ENCODE measurements around the gene ANG.

GRCh38 chr14:20684662-20685456, 3.7 kb upstream of the ANG start:
- no peak for TF ChIP-seq POLR2AphosphoS5 (IDR thresholded peaks at IDR 0.05; ENCODE audit: low read depth)
- TF ChIP-seq, protein P1, sequence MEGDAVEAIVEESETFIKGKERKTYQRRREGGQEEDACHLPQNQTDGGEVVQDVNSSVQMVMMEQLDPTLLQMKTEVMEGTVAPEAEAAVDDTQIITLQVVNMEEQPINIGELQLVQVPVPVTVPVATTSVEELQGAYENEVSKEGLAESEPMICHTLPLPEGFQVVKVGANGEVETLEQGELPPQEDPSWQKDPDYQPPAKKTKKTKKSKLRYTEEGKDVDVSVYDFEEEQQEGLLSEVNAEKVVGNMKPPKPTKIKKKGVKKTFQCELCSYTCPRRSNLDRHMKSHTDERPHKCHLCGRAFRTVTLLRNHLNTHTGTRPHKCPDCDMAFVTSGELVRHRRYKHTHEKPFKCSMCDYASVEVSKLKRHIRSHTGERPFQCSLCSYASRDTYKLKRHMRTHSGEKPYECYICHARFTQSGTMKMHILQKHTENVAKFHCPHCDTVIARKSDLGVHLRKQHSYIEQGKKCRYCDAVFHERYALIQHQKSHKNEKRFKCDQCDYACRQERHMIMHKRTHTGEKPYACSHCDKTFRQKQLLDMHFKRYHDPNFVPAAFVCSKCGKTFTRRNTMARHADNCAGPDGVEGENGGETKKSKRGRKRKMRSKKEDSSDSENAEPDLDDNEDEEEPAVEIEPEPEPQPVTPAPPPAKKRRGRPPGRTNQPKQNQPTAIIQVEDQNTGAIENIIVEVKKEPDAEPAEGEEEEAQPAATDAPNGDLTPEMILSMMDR (IDR thresholded peaks at IDR 0.05; ENCODE audit: insufficient read depth, low read length), result no peak
- TF ChIP-seq, protein P2, sequence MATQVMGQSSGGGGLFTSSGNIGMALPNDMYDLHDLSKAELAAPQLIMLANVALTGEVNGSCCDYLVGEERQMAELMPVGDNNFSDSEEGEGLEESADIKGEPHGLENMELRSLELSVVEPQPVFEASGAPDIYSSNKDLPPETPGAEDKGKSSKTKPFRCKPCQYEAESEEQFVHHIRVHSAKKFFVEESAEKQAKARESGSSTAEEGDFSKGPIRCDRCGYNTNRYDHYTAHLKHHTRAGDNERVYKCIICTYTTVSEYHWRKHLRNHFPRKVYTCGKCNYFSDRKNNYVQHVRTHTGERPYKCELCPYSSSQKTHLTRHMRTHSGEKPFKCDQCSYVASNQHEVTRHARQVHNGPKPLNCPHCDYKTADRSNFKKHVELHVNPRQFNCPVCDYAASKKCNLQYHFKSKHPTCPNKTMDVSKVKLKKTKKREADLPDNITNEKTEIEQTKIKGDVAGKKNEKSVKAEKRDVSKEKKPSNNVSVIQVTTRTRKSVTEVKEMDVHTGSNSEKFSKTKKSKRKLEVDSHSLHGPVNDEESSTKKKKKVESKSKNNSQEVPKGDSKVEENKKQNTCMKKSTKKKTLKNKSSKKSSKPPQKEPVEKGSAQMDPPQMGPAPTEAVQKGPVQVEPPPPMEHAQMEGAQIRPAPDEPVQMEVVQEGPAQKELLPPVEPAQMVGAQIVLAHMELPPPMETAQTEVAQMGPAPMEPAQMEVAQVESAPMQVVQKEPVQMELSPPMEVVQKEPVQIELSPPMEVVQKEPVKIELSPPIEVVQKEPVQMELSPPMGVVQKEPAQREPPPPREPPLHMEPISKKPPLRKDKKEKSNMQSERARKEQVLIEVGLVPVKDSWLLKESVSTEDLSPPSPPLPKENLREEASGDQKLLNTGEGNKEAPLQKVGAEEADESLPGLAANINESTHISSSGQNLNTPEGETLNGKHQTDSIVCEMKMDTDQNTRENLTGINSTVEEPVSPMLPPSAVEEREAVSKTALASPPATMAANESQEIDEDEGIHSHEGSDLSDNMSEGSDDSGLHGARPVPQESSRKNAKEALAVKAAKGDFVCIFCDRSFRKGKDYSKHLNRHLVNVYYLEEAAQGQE (IDR thresholded peaks at IDR 0.05; ENCODE audit: insufficient replicate concordance, low read depth), result no peak
- TF ChIP-seq GABPA (IDR thresholded peaks at IDR 0.05; ENCODE audit: low read depth), result no peak
